KMS-11 (cell line): Measurements from ENCODE around the gene FAM156A.
"Not testable (repeated sequence)": the region's sequence is repeated elsewhere in the genome, so short reads cannot be mapped to it uniquely, and the experiment has no call there.

ENCODE experiments used
- H2AFZ ChIP-seq: fragments of 200-600 bp; sonication (generic); 2 replicates; pipeline ENCODE4 v1.6.1; 2016; ENCODE audit warnings: antibody characterized with exemption, mixed run types, low read depth
- H3K27ac ChIP-seq: fragments of 200-600 bp; sonication (generic); 2 replicates; pipeline ENCODE4 v1.6.1; 2016; ENCODE audit warnings: mild to moderate bottlenecking, mixed run types
- H3K27me3 ChIP-seq: fragments of 200-600 bp; sonication (generic); 2 replicates; pipeline ENCODE4 v1.6.1; 2017; ENCODE audit warnings: mild to moderate bottlenecking, low read depth, mixed run types, moderate library complexity; ENCODE audit not compliant: insufficient read depth
- H3K36me3 ChIP-seq: fragments of 200-600 bp; sonication (generic); 2 replicates; pipeline ENCODE4 v1.6.1; 2017; ENCODE audit warnings: mild to moderate bottlenecking, mixed run types; ENCODE audit not compliant: insufficient read depth
- H3K4me1 ChIP-seq: fragments of 200-600 bp; sonication (generic); 2 replicates; pipeline ENCODE4 v1.6.1; 2016; ENCODE audit warnings: mild to moderate bottlenecking, low read depth, mixed run types; ENCODE audit not compliant: poor library complexity, severe bottlenecking
- H3K4me2 ChIP-seq: fragments of 200-600 bp; sonication (generic); 2 replicates; pipeline ENCODE4 v1.7.0; 2016; ENCODE audit warnings: mild to moderate bottlenecking, mixed run types
- H3K4me3 ChIP-seq: fragments of 200-600 bp; sonication (generic); IDR thresholded peaks from 2 replicates; pipeline ENCODE4 v1.6.1; 2017; ENCODE audit warnings: low read depth, low read length, mixed read lengths; ENCODE audit not compliant: insufficient read depth
- H3K79me2 ChIP-seq: fragments of 200-600 bp; sonication (generic); 2 replicates; pipeline ENCODE4 v1.6.1; 2016; ENCODE audit warnings: low read depth, mixed run types; ENCODE audit not compliant: insufficient read depth
- H3K9ac ChIP-seq: fragments of 200-600 bp; sonication (generic); 2 replicates; pipeline ENCODE4 v1.6.1; 2016; ENCODE audit warnings: mild to moderate bottlenecking, mixed run types
- H4K20me1 ChIP-seq: fragments of 200-600 bp; sonication (generic); 2 replicates; pipeline ENCODE4 v1.6.1; 2016; ENCODE audit warnings: mild to moderate bottlenecking, mixed run types; ENCODE audit not compliant: insufficient read depth
- CTCF ChIP-seq: fragments of 200-600 bp; sonication (generic); conservative IDR thresholded peaks from 2 replicates; pipeline ENCODE4 v1.6.1; 2017; ENCODE audit warnings: low read depth, mild to moderate bottlenecking, antibody characterized with exemption, low read length, moderate library complexity, mixed read lengths

FAM156A gene

GRCh38 chrX:52934704-52935469 is 23.4 kb downstream of the FAM156A start:
- Histone ChIP-seq H3K27ac (peak overlapping the region; percentile 91), H3K9ac (peak overlapping the region; percentile 84), H3K36me3 (no peaks in the 10 kb centered on the region), H3K4me3 (no peak overlapping the region), H2AFZ (peak overlapping the region; percentile 92), H3K27me3 (no peaks in the 10 kb centered on the region), H3K4me1 (peaks cover 8% of the 10 kb centered on the region), H4K20me1 (no peaks in the 10 kb centered on the region), H3K79me2 (no peaks in the 10 kb centered on the region), H3K4me2 (peak overlapping the region; percentile 82)
- peak; percentile 94 for TF ChIP-seq CTCF

- Histone ChIP-seq H3K27ac (peak overlapping the region; percentile 91), H4K20me1 (no peaks in the 10 kb centered on the region), H3K4me2 (peak overlapping the region; percentile 70), H3K9ac (peak overlapping the region; percentile 84; the same call in 1 of the 2 replicates), H3K4me1 (peaks cover 8% of the 10 kb centered on the region), H3K27me3 (no peaks in the 10 kb centered on the region), H2AFZ (peak overlapping the region; percentile 82), H3K4me3 (no peak overlapping the region), H3K79me2 (no peaks in the 10 kb centered on the region), H3K36me3 (no peaks in the 10 kb centered on the region)
- no peak for TF ChIP-seq CTCF
Measured at GRCh38 chrX:52933976-52934703, 24.2 kb downstream of the FAM156A start.

GRCh38 chrX:52933213-52933612 is 25.1 kb downstream of the FAM156A start:
- H3K27ac ChIP-seq: no peak overlapping the region
- no peak overlapping the region for H3K4me3 ChIP-seq
- no peaks in the 10 kb centered on the region for H4K20me1 ChIP-seq
- no peak for TF ChIP-seq CTCF
- no peaks in the 10 kb centered on the region for H3K27me3 ChIP-seq
- H3K36me3 ChIP-seq: no peaks in the 10 kb centered on the region
- H3K79me2 ChIP-seq: no peaks in the 10 kb centered on the region
- no peak overlapping the region for H2AFZ ChIP-seq
- H3K4me1 ChIP-seq: peaks cover 8% of the 10 kb centered on the region
- H3K4me2 ChIP-seq: no peak overlapping the region
- no peak overlapping the region for H3K9ac ChIP-seq

- not testable (repeated sequence) for H3K79me2 ChIP-seq, H3K9ac ChIP-seq, H3K4me2 ChIP-seq, H3K27me3 ChIP-seq, H3K27ac ChIP-seq, H2AFZ ChIP-seq, H4K20me1 ChIP-seq, H3K4me1 ChIP-seq, H3K36me3 ChIP-seq, H3K4me3 ChIP-seq
Measured at GRCh38 chrX:52930214-52930613, 28.1 kb downstream of the FAM156A start.
